BJ (cell line): ENCODE results near the gene HBEGF. TPM values are rescaled to one million over a fixed set of nuclear protein-coding genes. Genes with fewer than 3 reads are reported as not detected.

Experiments used
- CTCF ChIA-PET: fragments of 350-600 bp; formaldehyde crosslinking; extraction: SDS; loops from one replicate; lab custom pipeline; 2021; ENCODE audit warnings: antibody characterized with exemption, inconsistent platforms; lab: Yijun Ruan, JAX
- POLR2A ChIA-PET: fragments of 300-600 bp; sonication (Branson Sonifier 250); formaldehyde crosslinking; extraction: SDS; loops from one replicate; lab custom pipeline; 2021; ENCODE audit warnings: antibody characterized with exemption; lab: Charles Lee
- DNase-seq: peaks from one replicate; pipeline ENCODE4 v3.0.0-alpha.2; 2011; ENCODE audit warnings: low read depth
- H3K27me3 ChIP-seq: 2 replicates; pipeline ENCODE4 v1.6.0; 2011; ENCODE audit warnings: low read length; ENCODE audit not compliant: control insufficient read depth, insufficient read depth
- H3K36me3 ChIP-seq: 2 replicates; pipeline ENCODE4 v1.5.1; 2011; ENCODE audit warnings: low read length; ENCODE audit not compliant: control insufficient read depth, insufficient read depth
- H3K4me3 ChIP-seq: 2 replicates; pipeline ENCODE4 v1.5.1; 2011; ENCODE audit warnings: low read depth, mild to moderate bottlenecking, control low read depth, low read length
- CTCF ChIP-seq: IDR thresholded peaks from 2 replicates; pipeline ENCODE4 v1.5.1; 2011; ENCODE audit warnings: low read depth, mild to moderate bottlenecking, control low read depth, inconsistent platforms, low read length, moderate library complexity; ENCODE audit not compliant: insufficient read depth
- polyA plus RNA-seq: library from polyadenylated mRNA; depleted of rRNA; stranded (reverse); fragments of >200 nt; gene quantifications from 2 replicates; pipeline ENCODE4 v1.2.3, GENCODE V29; 2011

Gene HBEGF
- polyA plus RNA-seq, 1 experiment, result 3.1 TPM

GRCh38 chr5:140338908-140339307 lies 7.5 kb downstream of the HBEGF start:
- Histone ChIP-seq H3K36me3 (no peaks in the 10 kb centered on the region), H3K27me3 (no peaks in the 10 kb centered on the region), H3K4me3 (no peak overlapping the region)
- no peak for TF ChIP-seq CTCF
- POLR2A ChIA-PET, result no interaction called here
- no peak for DNase-seq
- CTCF ChIA-PET, result interaction anchor here (1.1 to 22.9 kb wide), 3 partner anchors 7 to 92 kb away, joined by 5 to 813 read pairs (median 5); partner anchors contain the start of gene HBEGF

GRCh38 chr5:140338336-140338735 lies 8.1 kb downstream of the HBEGF start:
- ChIA-PET POLR2A (no interaction called here), CTCF (interaction anchor here (1.1 to 22.9 kb wide), 4 partner anchors 8 to 91 kb away, joined by 4 to 813 read pairs (median 4); partner anchors contain the start of gene HBEGF)
- Histone ChIP-seq H3K4me3 (no peak overlapping the region), H3K27me3 (no peaks in the 10 kb centered on the region), H3K36me3 (no peaks in the 10 kb centered on the region)
- TF ChIP-seq CTCF, result no peak
- DNase-seq, result no peak

- Histone ChIP-seq H3K27me3 (no peaks in the 10 kb centered on the region), H3K36me3 (no peaks in the 10 kb centered on the region), H3K4me3 (no peak overlapping the region)
- no peak for DNase-seq
- POLR2A ChIA-PET, result no interaction called here
- TF ChIP-seq CTCF, result no peak
- CTCF ChIA-PET, result interaction anchor here (1.1 to 22.9 kb wide), 5 partner anchors 8 to 91 kb away, joined by 3 to 813 read pairs (median 4); partner anchors contain the start of gene HBEGF
These were observed 8.5 kb downstream of the HBEGF start for GRCh38 chr5:140337880-140338279.

GRCh38 chr5:140336388-140336787 lies 10.0 kb downstream of the HBEGF start:
- TF ChIP-seq CTCF, result no peak
- Histone ChIP-seq H3K27me3 (no peaks in the 10 kb centered on the region), H3K36me3 (peaks cover 2% of the 10 kb centered on the region; the same call in 1 of the 2 replicates), H3K4me3 (no peak overlapping the region)
- CTCF ChIA-PET, result interaction anchor here (1.3 to 22.9 kb wide), 4 partner anchors 10 to 89 kb away, joined by 4 to 813 read pairs (median 10); partner anchors contain the start of gene HBEGF
- POLR2A ChIA-PET, result interaction anchor here (0.5 to 0.6 kb wide), 2 partner anchors 14 to 228 kb away, joined by 4 to 5 read pairs; no protein-coding TSS in a partner anchor
- DNase-seq, result no peak

GRCh38 chr5:140331638-140332037 lies 14.8 kb downstream of the HBEGF start:
- no peak for TF ChIP-seq CTCF

More at GRCh38 chr5:140331638-140332037, 14.8 kb downstream of the HBEGF start:
- Histone ChIP-seq H3K36me3 (peaks cover 2% of the 10 kb centered on the region; the same call in 1 of the 2 replicates), H3K27me3 (no peaks in the 10 kb centered on the region), H3K4me3 (no peak overlapping the region)
- DNase-seq, result no peak
- ChIA-PET CTCF (interaction anchor here (1.5 to 1.6 kb wide), 2 partner anchors 14 to 87 kb away, joined by 4 read pairs; no protein-coding TSS in a partner anchor), POLR2A (no interaction called here)
